H9 (cell line): ENCODE results near the gene LMBR1. TPM values are rescaled to one million over a fixed set of nuclear protein-coding genes. Genes with fewer than 3 reads are reported as not detected.

Experiments used
- DNase-seq: peaks from one replicate; pipeline ENCODE4 v3.0.0-alpha.2; 2017
- H2AFZ ChIP-seq: one replicate; pipeline ENCODE4 v1.6.1; 2013; ENCODE audit warnings: mild to moderate bottlenecking, low read length, control low read depth, moderate library complexity
- H2AK5ac ChIP-seq: 2 replicates; pipeline ENCODE4 v1.6.1; 2013; ENCODE audit warnings: low read length, control low read depth, mixed read lengths; ENCODE audit not compliant: insufficient read length
- H2BK120ac ChIP-seq: one replicate; pipeline ENCODE4 v1.6.1; 2013; ENCODE audit warnings: low read depth, mild to moderate bottlenecking, low read length, control low read depth, inconsistent platforms; ENCODE audit not compliant: poor library complexity, severe bottlenecking
- H2BK12ac ChIP-seq: 2 replicates; pipeline ENCODE4 v1.6.1; 2013; ENCODE audit warnings: low read length, control low read depth, mixed read lengths, low read depth; ENCODE audit not compliant: insufficient read length
- H2BK15ac ChIP-seq: 2 replicates; pipeline ENCODE4 v1.6.1; 2013; ENCODE audit warnings: low read depth, low read length, control low read depth
- H2BK20ac ChIP-seq: one replicate; pipeline ENCODE4 v1.6.1; 2013; ENCODE audit warnings: low read depth, mild to moderate bottlenecking, low read length, control low read depth, inconsistent platforms; ENCODE audit not compliant: poor library complexity, severe bottlenecking
- H2BK5ac ChIP-seq: 2 replicates; pipeline ENCODE4 v1.6.1; 2013; ENCODE audit warnings: low read length, control low read depth, mixed read lengths; ENCODE audit not compliant: insufficient read length
- H3K14ac ChIP-seq: 2 replicates; pipeline ENCODE4 v1.6.1; 2013; ENCODE audit warnings: low read length, control low read depth; ENCODE audit not compliant: insufficient read depth
- H3K18ac ChIP-seq: 2 replicates; pipeline ENCODE4 v1.6.1; 2013; ENCODE audit warnings: low read depth, mild to moderate bottlenecking, mixed read lengths, low read length, control low read depth; ENCODE audit not compliant: insufficient read length
- H3K23ac ChIP-seq: 2 replicates; pipeline ENCODE4 v1.6.1; 2013; ENCODE audit warnings: low read length, control low read depth, mixed read lengths, low read depth; ENCODE audit not compliant: insufficient read length
- H3K23me2 ChIP-seq: 2 replicates; pipeline ENCODE4 v1.6.1; 2013; ENCODE audit warnings: low read depth, mild to moderate bottlenecking, mixed read lengths, low read length, control low read depth; ENCODE audit not compliant: insufficient read length, poor library complexity, severe bottlenecking
- H3K27ac ChIP-seq: 2 replicates; pipeline ENCODE4 v1.5.1; 2013; ENCODE audit warnings: low read length, control low read depth, mixed read lengths, low read depth; ENCODE audit not compliant: insufficient read length
- H3K27me3 ChIP-seq: 2 replicates; pipeline ENCODE4 v1.6.1; 2013; ENCODE audit warnings: low read length, control low read depth, inconsistent platforms; ENCODE audit not compliant: insufficient read depth
- H3K4ac ChIP-seq: 2 replicates; pipeline ENCODE4 v1.6.1; 2013; ENCODE audit warnings: low read depth, mild to moderate bottlenecking, control low read depth, inconsistent platforms, low read length, moderate library complexity
- H3K4me1 ChIP-seq: 2 replicates; pipeline ENCODE4 v1.6.1; 2013; ENCODE audit warnings: low read length, control low read depth, inconsistent platforms; ENCODE audit not compliant: insufficient read depth
- H3K4me2 ChIP-seq: 2 replicates; pipeline ENCODE4 v1.6.1; 2013; ENCODE audit warnings: low read length, control low read depth, mixed read lengths; ENCODE audit not compliant: insufficient read length, insufficient read depth
- H3K56ac ChIP-seq: 2 replicates; pipeline ENCODE4 v1.6.1; 2013; ENCODE audit warnings: low read depth, mild to moderate bottlenecking, mixed read lengths, low read length, control low read depth; ENCODE audit not compliant: insufficient read length
- H3K79me1 ChIP-seq: 2 replicates; pipeline ENCODE4 v1.6.1; 2013; ENCODE audit warnings: low read depth, mild to moderate bottlenecking, moderate library complexity, low read length, control low read depth, inconsistent platforms; ENCODE audit not compliant: insufficient read depth, poor library complexity, severe bottlenecking
- H3K79me2 ChIP-seq: 2 replicates; pipeline ENCODE4 v1.6.1; 2013; ENCODE audit warnings: low read length, control low read depth, inconsistent platforms; ENCODE audit not compliant: insufficient read depth
- H3K9ac ChIP-seq: 2 replicates; pipeline ENCODE4 v1.6.1; 2013; ENCODE audit warnings: low read length, control low read depth, mixed read lengths; ENCODE audit not compliant: insufficient read length; ENCODE audit errors: extremely low read depth
- H3K9me3 ChIP-seq: one replicate; pipeline ENCODE4 v1.6.1; 2013; ENCODE audit warnings: low read depth, low read length, inconsistent platforms; ENCODE audit not compliant: control insufficient read depth
- H3T11ph ChIP-seq: one replicate; pipeline ENCODE4 v1.6.1; 2013; ENCODE audit warnings: mild to moderate bottlenecking, low read length, control low read depth, inconsistent platforms
- H4K20me1 ChIP-seq: one replicate; pipeline ENCODE4 v1.6.1; 2013; ENCODE audit not compliant: control insufficient read depth, insufficient read length, insufficient read depth
- H4K5ac ChIP-seq: 2 replicates; pipeline ENCODE4 v1.6.1; 2013; ENCODE audit warnings: low read depth, mild to moderate bottlenecking, mixed read lengths, low read length, control low read depth; ENCODE audit not compliant: insufficient read length
- H4K8ac ChIP-seq: replicated peaks from 2 replicates; pipeline ENCODE4 v1.6.1; 2013; ENCODE audit warnings: low read length, control low read depth, mixed read lengths, low read depth; ENCODE audit not compliant: insufficient read length
- H4K91ac ChIP-seq: 2 replicates; pipeline ENCODE4 v1.6.1; 2013; ENCODE audit warnings: low read depth, mild to moderate bottlenecking, moderate library complexity, mixed read lengths, low read length, control low read depth; ENCODE audit not compliant: insufficient read length
- H3K27ac Mint-ChIP-seq, 3 experiments: 2 replicates in 2 of 3; 3 replicates in 1 of 3; pipeline ENCODE4 v1.8.0; 2020 to 2021; ENCODE audit warnings: mixed read lengths in 3 of 3, mild to moderate bottlenecking in 1 of 3, moderate library complexity in 1 of 3
- H3K27me3 Mint-ChIP-seq: 2 replicates; pipeline ENCODE4 v1.8.0; 2021; ENCODE audit warnings: low read depth, mild to moderate bottlenecking, moderate library complexity, mixed read lengths
- H3K36me3 Mint-ChIP-seq, 3 experiments: 2 replicates in 2 of 3; 3 replicates in 1 of 3; pipeline ENCODE4 v1.8.0; 2020 to 2021; ENCODE audit warnings: low read depth in 3 of 3, mixed read lengths in 3 of 3; ENCODE audit not compliant: insufficient read depth in 1 of 3
- H3K4me1 Mint-ChIP-seq, 2 experiments: 2 replicates each; pipeline ENCODE4 v1.8.0; 2020; ENCODE audit warnings: mixed read lengths in 2 of 2
- H3K4me3 Mint-ChIP-seq, 2 experiments: 2 replicates in 1 of 2; 3 replicates in 1 of 2; pipeline ENCODE4 v1.8.0; 2020 to 2021; ENCODE audit warnings: mild to moderate bottlenecking in 2 of 2, mixed read lengths in 2 of 2, moderate library complexity in 1 of 2
- H3K9me3 Mint-ChIP-seq, 2 experiments: 2 replicates in 1 of 2; 3 replicates in 1 of 2; pipeline ENCODE4 v1.8.0; 2020; ENCODE audit warnings: mild to moderate bottlenecking in 2 of 2, mixed read lengths in 2 of 2, moderate library complexity in 1 of 2
- CTCF ChIP-seq: fragments of 200-600 bp; sonication (generic); conservative IDR thresholded peaks from 3 replicates; pipeline ENCODE4 v1.8.0; 2021; ENCODE audit warnings: antibody characterized with exemption, mild to moderate bottlenecking
- WGBS: extraction: QIAGEN DNeasy Blood & Tissue Kit; methylation state at CpG from one replicate; pipeline ENCODE4 v1.1.7; 2013; ENCODE audit warnings: missing lambda C conversion rate, low lambda C conversion rate, mixed read lengths; ENCODE audit not compliant: insufficient read length; ENCODE audit errors: extremely low coverage; 5-methylcytosine and 5-hydroxymethylcytosine counted together
- total RNA-seq: library from RNA; stranded (reverse); gene quantifications from 2 replicates; pipeline ENCODE4 v1.2.1, GENCODE V29; 2021

Gene LMBR1
- total RNA-seq, 1 experiment from 2014 or later, result 62.3 TPM

- no peak overlapping the region for H2AK5ac ChIP-seq
- no peaks in the 10 kb centered on the region for H3K23me2 ChIP-seq
- TF ChIP-seq CTCF, result no peak
- H3K14ac ChIP-seq, result no peak overlapping the region
- H3K4me3 Mint-ChIP-seq, result no peak overlapping the region
- no peak overlapping the region for H3K9ac ChIP-seq
- no peak overlapping the region for H2BK15ac ChIP-seq
- H3K27ac Mint-ChIP-seq, result no peak overlapping the region
- no peak for DNase-seq
- no peak overlapping the region for H2BK120ac ChIP-seq
- no peak overlapping the region for H4K91ac ChIP-seq
- no peak overlapping the region for H3K23ac ChIP-seq
- H2BK5ac ChIP-seq, result no peak overlapping the region
- no peaks in the 10 kb centered on the region for H3K27me3 Mint-ChIP-seq
- H4K8ac ChIP-seq, result no peak overlapping the region
- no peak overlapping the region for H4K5ac ChIP-seq
- H3K4me1 ChIP-seq, result no peaks in the 10 kb centered on the region
- H3K4me1 Mint-ChIP-seq, result no peaks in the 10 kb centered on the region
- no peaks in the 10 kb centered on the region for H3K79me2 ChIP-seq
- no peak overlapping the region for H3K18ac ChIP-seq
- H3K4ac ChIP-seq, result no peak overlapping the region
- no peak overlapping the region for H3K27ac ChIP-seq
- no peaks in the 10 kb centered on the region for H4K20me1 ChIP-seq
- no peaks in the 10 kb centered on the region for H3K79me1 ChIP-seq
- no peak overlapping the region for H3T11ph ChIP-seq
- no peaks in the 10 kb centered on the region for H3K27me3 ChIP-seq
- H2BK12ac ChIP-seq, result no peak overlapping the region
- no CpG with 5 or more reads among the region's 5 CpGs for WGBS
- H2BK20ac ChIP-seq, result no peak overlapping the region
- H2AFZ ChIP-seq, result no peak overlapping the region
- no peak overlapping the region for H3K4me2 ChIP-seq
- H3K36me3 Mint-ChIP-seq, result peaks cover 10 to 17% (median 16%) of the 10 kb centered on the region in 3 experiments; a peak in 6 of 7 replicates
- no peaks in the 10 kb centered on the region for H3K9me3 ChIP-seq
- no peak overlapping the region for H3K56ac ChIP-seq
- peaks cover 2 to 3% of the 10 kb centered on the region in 2 experiments; a peak in 4 of 5 replicates for H3K9me3 Mint-ChIP-seq
Measured at GRCh38 chr7:156739596-156739995, 153.4 kb downstream of the LMBR1 start.
